Esophagus (tissue), 2 donors: Measurements from ENCODE around the gene KCNG2. TPM values are rescaled to one million over a fixed set of nuclear protein-coding genes. Genes with fewer than 3 reads are reported as not detected.

Experiments used
- H3K27ac ChIP-seq, 2 donors: one replicate each; pipeline ENCODE4 v1.5.1; 2013; ENCODE audit warnings: low read depth in 2 of 2, mild to moderate bottlenecking in 2 of 2, inconsistent platforms in 1 of 2, low read length in 1 of 2, moderate library complexity in 1 of 2
- H3K27me3 ChIP-seq, 2 donors: one replicate each; pipeline ENCODE4 v1.6.1; 2013; ENCODE audit warnings: low read length in 2 of 2, control low read depth in 1 of 2, mild to moderate bottlenecking in 1 of 2; ENCODE audit not compliant: insufficient read depth in 2 of 2, control insufficient read depth in 1 of 2
- H3K36me3 ChIP-seq, 2 donors: one replicate each; pipeline ENCODE4 v1.6.1; 2013; ENCODE audit warnings: low read length in 1 of 2; ENCODE audit not compliant: control insufficient read depth in 2 of 2, insufficient read depth in 2 of 2
- H3K4me1 ChIP-seq, 2 donors: one replicate each; pipeline ENCODE4 v1.6.1; 2013; ENCODE audit warnings: low read length in 1 of 2; ENCODE audit not compliant: control insufficient read depth in 2 of 2, insufficient read depth in 2 of 2
- H3K4me3 ChIP-seq, 2 donors: one replicate each; pipeline ENCODE4 v1.5.1; 2013; ENCODE audit warnings: low read length in 2 of 2, mild to moderate bottlenecking in 2 of 2, low read depth in 1 of 2, moderate library complexity in 1 of 2
- H3K9me3 ChIP-seq, 2 donors: one replicate each; pipeline ENCODE4 v1.6.1; 2013; ENCODE audit warnings: mild to moderate bottlenecking in 2 of 2, low read depth in 1 of 2, low read length in 1 of 2, moderate library complexity in 1 of 2; ENCODE audit not compliant: control insufficient read depth in 2 of 2, insufficient read depth in 1 of 2
- WGBS, 2 donors: extraction: QIAGEN DNeasy Blood & Tissue Kit; methylation state at CpG; one replicate each; pipeline ENCODE4 v1.1.7; 2013; 5-methylcytosine and 5-hydroxymethylcytosine counted together
- polyA plus RNA-seq, 2 donors: library from polyadenylated mRNA; stranded (reverse); fragments of 200-250 nt; gene quantifications; one replicate each; pipeline ENCODE4 v1.2.3, GENCODE V29; 2013
- donor health status: healthy with polysubstance abuse.
- donor health status: Bipolar disorder and iron deficiency.

The KCNG2 gene
- polyA plus RNA-seq, 2 donors: 0.04 TPM; not detected in 1

- Histone ChIP-seq H3K27ac (no peak overlapping the region), H3K4me1 (peaks cover 0 to 3% of the 10 kb centered on the region in 2 donors), H3K9me3 (peaks cover 3 to 16% of the 10 kb centered on the region in 2 donors), H3K27me3 (no peaks in the 10 kb centered on the region), H3K36me3 (peaks cover 0 to 35% of the 10 kb centered on the region in 2 donors), H3K4me3 (no peak overlapping the region)
- 97% methylated on average over 6 of the region's 6 CpGs for WGBS, 2 donors
Measured at GRCh38 chr18:79935925-79936324, 138.2 kb downstream of the KCNG2 start.

GRCh38 chr18:79936641-79937040, 138.9 kb downstream of the KCNG2 start:
- no peaks in the 10 kb centered on the region for H3K27me3 ChIP-seq
- H3K27ac ChIP-seq: no peak overlapping the region
- H3K4me3 ChIP-seq: no peak overlapping the region
- H3K36me3 ChIP-seq: peaks cover 0 to 36% of the 10 kb centered on the region in 2 donors
- peaks cover 3 to 16% of the 10 kb centered on the region in 2 donors for H3K9me3 ChIP-seq
- 96% methylated on average over 12 of the region's 12 CpGs for WGBS, 2 donors
- H3K4me1 ChIP-seq: peaks cover 0 to 9% of the 10 kb centered on the region in 2 donors

GRCh38 chr18:79937103-79937860, 139.5 kb downstream of the KCNG2 start:
- 94 to 95% methylated on average over 25 of the region's 25 CpGs for WGBS, 2 donors
- H3K27ac ChIP-seq: no peak overlapping the region
- H3K9me3 ChIP-seq: peaks cover 3 to 16% of the 10 kb centered on the region in 2 donors
- peaks cover 0 to 39% of the 10 kb centered on the region in 2 donors for H3K36me3 ChIP-seq
- no peak overlapping the region for H3K4me3 ChIP-seq
- no peaks in the 10 kb centered on the region for H3K27me3 ChIP-seq
- H3K4me1 ChIP-seq: peaks cover 0 to 11% of the 10 kb centered on the region in 2 donors

- no peak overlapping the region for H3K4me3 ChIP-seq
- H3K9me3 ChIP-seq: peaks cover 3 to 16% of the 10 kb centered on the region in 2 donors
- peaks cover 2 to 45% of the 10 kb centered on the region in 2 donors for H3K36me3 ChIP-seq
- H3K27ac ChIP-seq: no peak overlapping the region
- WGBS, 2 donors: 87 to 90% methylated on average over 9 of the region's 9 CpGs
- no peaks in the 10 kb centered on the region for H3K27me3 ChIP-seq
- H3K4me1 ChIP-seq: peaks cover 0 to 16% of the 10 kb centered on the region in 2 donors
Measured at GRCh38 chr18:79938196-79938595, 140.5 kb downstream of the KCNG2 start.

- Histone ChIP-seq H3K4me1 (peaks cover 0 to 24% of the 10 kb centered on the region in 2 donors), H3K27me3 (no peaks in the 10 kb centered on the region), H3K4me3 (no peak overlapping the region), H3K36me3 (peaks cover 2 to 50% of the 10 kb centered on the region in 2 donors), H3K27ac (no peak overlapping the region), H3K9me3 (peaks cover 0 to 13% of the 10 kb centered on the region in 2 donors)
- 48 to 55% methylated on average over 5 of the region's 5 CpGs for WGBS, 2 donors
Measured at GRCh38 chr18:79939096-79939495, 141.4 kb downstream of the KCNG2 start.

- H3K9me3 ChIP-seq: peaks cover 0 to 8% of the 10 kb centered on the region in 2 donors
- peaks cover 3 to 34% of the 10 kb centered on the region in 2 donors for H3K4me1 ChIP-seq
- WGBS, 2 donors: 76 to 88% methylated on average over 18 of the region's 18 CpGs
- H3K36me3 ChIP-seq: peaks cover 2 to 43% of the 10 kb centered on the region in 2 donors
- H3K27ac ChIP-seq: peak overlapping the region; percentile 13 to 50
- no peaks in the 10 kb centered on the region for H3K27me3 ChIP-seq
- no peak overlapping the region for H3K4me3 ChIP-seq
Measured at GRCh38 chr18:79940126-79940813, 142.5 kb downstream of the KCNG2 start.

- peak overlapping the region; percentile 13 to 26 for H3K27ac ChIP-seq
- H3K36me3 ChIP-seq: peaks cover 2 to 41% of the 10 kb centered on the region in 2 donors
- 84 to 90% methylated on average over 17 of the region's 17 CpGs for WGBS, 2 donors
- no peaks in the 10 kb centered on the region for H3K27me3 ChIP-seq
- no peak overlapping the region for H3K4me3 ChIP-seq
- H3K4me1 ChIP-seq: peaks cover 6 to 38% of the 10 kb centered on the region in 2 donors
- peaks cover 0 to 1% of the 10 kb centered on the region in 2 donors for H3K9me3 ChIP-seq
Measured at GRCh38 chr18:79940814-79941472, 143.2 kb downstream of the KCNG2 start.

GRCh38 chr18:79941473-79942119, 143.9 kb downstream of the KCNG2 start:
- Histone ChIP-seq H3K36me3 (peaks cover 2 to 39% of the 10 kb centered on the region in 2 donors), H3K9me3 (no peaks in the 10 kb centered on the region), H3K4me1 (peaks cover 6 to 38% of the 10 kb centered on the region in 2 donors), H3K27me3 (no peaks in the 10 kb centered on the region), H3K4me3 (no peak overlapping the region), H3K27ac (no peak overlapping the region)
- 81 to 85% methylated on average over 16 of the region's 16 CpGs for WGBS, 2 donors

- Histone ChIP-seq H3K27me3 (no peaks in the 10 kb centered on the region), H3K9me3 (no peaks in the 10 kb centered on the region), H3K27ac (no peak overlapping the region), H3K4me3 (no peak overlapping the region), H3K4me1 (peaks cover 6 to 38% of the 10 kb centered on the region in 2 donors), H3K36me3 (peaks cover 2 to 33% of the 10 kb centered on the region in 2 donors)
- 81 to 85% methylated on average over 7 of the region's 7 CpGs for WGBS, 2 donors
Measured at GRCh38 chr18:79942211-79942610, 144.5 kb downstream of the KCNG2 start.
